ENCODE measurements around the gene SERPINE2.
"Not testable (repeated sequence)": the region's sequence is repeated elsewhere in the genome, so short reads cannot be mapped to it uniquely, and the experiment has no call there.

Gene SERPINE2

DNA sequence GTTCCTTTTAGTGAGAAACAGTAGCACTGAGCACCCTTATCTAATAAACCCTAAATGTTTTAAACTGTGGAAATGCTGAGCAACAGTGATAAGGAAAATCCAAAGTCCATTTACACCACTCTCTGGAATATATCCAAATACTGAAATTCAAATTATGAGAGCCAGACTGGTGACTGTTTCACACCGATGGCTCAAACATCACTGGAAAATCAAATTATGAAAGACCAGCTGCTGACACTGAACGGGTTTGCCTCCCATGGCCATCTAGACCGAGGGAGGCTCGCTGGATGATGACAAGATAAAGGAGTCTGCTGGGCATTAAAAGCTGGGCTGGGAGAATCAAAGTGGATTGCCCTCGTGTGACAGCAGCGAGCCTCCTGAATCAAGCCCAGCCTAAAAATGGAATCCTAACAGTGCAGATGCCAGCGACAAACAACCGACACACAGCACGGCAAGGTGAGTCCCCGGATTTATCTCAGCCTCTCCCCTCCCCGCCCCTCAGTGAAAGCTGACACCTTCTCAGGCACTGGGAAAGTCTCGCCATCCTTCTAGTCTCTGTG, 30.3 kb downstream of the SERPINE2 start:
- H3K27me3 ChIP-seq (ENCODE audit: low read length): no peaks in the 10 kb centered on the region
- H3K4me2 ChIP-seq (ENCODE audit: low read depth, low read length, poor library complexity, severe bottlenecking): no peak overlapping the region
- no peak overlapping the region for H3K27ac ChIP-seq (ENCODE audit: low read depth, low read length)

DNA sequence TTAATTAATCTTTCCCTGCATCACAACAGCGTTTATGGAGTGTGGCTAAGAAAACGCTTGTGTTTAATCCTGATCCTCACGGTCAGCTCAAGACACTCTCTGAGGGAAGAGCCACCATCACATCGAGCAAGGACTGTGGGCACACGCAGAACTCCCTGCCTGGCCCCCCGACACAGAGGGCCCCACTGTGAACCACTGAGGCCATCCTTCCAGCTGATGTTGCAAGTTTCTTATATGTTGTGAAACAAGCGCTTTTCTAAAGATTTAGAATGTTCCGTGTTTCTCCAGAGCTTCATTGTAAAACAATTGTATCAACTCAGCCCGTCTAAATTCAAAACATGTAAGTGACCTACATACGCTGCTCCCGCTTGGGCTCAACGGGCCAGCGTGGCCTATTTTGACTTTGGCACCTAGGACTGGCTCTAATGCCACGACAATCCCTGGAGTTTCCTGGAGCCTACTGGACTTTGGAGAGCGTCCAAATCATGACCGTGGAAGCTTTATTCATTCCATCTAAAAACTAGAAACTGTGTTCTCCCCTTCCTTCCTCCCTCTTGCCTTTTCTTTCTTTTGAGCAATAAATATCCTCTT, 34.9 kb downstream of the SERPINE2 start:
- Histone ChIP-seq H4K20me1 (ENCODE audit: low read depth, low read length) (no peaks in the 10 kb centered on the region), H2AFZ (ENCODE audit: low read depth, low read length, severe bottlenecking) (no peak overlapping the region), H3K9me2 (replicated peaks; ENCODE audit: insufficient read depth, low read length) (no peaks in the 10 kb centered on the region), H3K79me2 (ENCODE audit: insufficient read depth, low read length) (no peaks in the 10 kb centered on the region), H3F3A (ENCODE audit: insufficient read depth) (no peaks in the 10 kb centered on the region), H3K9ac (ENCODE audit: low read length) (no peak overlapping the region), H3K4me3 (ENCODE audit: insufficient read depth, low read length, poor library complexity, severe bottlenecking) (no peak overlapping the region), H3K27me3 (ENCODE audit: low read length) (no peaks in the 10 kb centered on the region), H3K9me3 (ENCODE audit: insufficient read depth, low read length) (no peaks in the 10 kb centered on the region), H3K4me2 (ENCODE audit: low read depth, low read length, poor library complexity, severe bottlenecking) (no peak overlapping the region), H3K27ac (ENCODE audit: low read depth, low read length) (no peak overlapping the region), H3K36me3 (ENCODE audit: low read length) (no peaks in the 10 kb centered on the region)
- TF ChIP-seq, protein P1, sequence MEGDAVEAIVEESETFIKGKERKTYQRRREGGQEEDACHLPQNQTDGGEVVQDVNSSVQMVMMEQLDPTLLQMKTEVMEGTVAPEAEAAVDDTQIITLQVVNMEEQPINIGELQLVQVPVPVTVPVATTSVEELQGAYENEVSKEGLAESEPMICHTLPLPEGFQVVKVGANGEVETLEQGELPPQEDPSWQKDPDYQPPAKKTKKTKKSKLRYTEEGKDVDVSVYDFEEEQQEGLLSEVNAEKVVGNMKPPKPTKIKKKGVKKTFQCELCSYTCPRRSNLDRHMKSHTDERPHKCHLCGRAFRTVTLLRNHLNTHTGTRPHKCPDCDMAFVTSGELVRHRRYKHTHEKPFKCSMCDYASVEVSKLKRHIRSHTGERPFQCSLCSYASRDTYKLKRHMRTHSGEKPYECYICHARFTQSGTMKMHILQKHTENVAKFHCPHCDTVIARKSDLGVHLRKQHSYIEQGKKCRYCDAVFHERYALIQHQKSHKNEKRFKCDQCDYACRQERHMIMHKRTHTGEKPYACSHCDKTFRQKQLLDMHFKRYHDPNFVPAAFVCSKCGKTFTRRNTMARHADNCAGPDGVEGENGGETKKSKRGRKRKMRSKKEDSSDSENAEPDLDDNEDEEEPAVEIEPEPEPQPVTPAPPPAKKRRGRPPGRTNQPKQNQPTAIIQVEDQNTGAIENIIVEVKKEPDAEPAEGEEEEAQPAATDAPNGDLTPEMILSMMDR (IDR thresholded peaks at IDR 0.05; ENCODE audit: insufficient read depth, low read length, poor library complexity, severe bottlenecking): no peak
- no peak for TF ChIP-seq EZH2phosphoT487 (conservative IDR thresholded peaks at IDR 0.05; ENCODE audit: low read length)

More for the DNA sequence above, 30.3 kb downstream of the SERPINE2 start:
- Histone ChIP-seq H3K4me3 (ENCODE audit: insufficient read depth, low read length, poor library complexity, severe bottlenecking) (no peak overlapping the region), H3F3A (ENCODE audit: insufficient read depth) (no peaks in the 10 kb centered on the region), H2AFZ (ENCODE audit: low read depth, low read length, severe bottlenecking) (no peak overlapping the region), H3K9me3 (ENCODE audit: insufficient read depth, low read length) (no peaks in the 10 kb centered on the region), H3K9ac (ENCODE audit: low read length) (no peak overlapping the region), H3K9me2 (replicated peaks; ENCODE audit: insufficient read depth, low read length) (no peaks in the 10 kb centered on the region), H3K79me2 (ENCODE audit: insufficient read depth, low read length) (no peaks in the 10 kb centered on the region), H4K20me1 (ENCODE audit: low read depth, low read length) (no peaks in the 10 kb centered on the region), H3K36me3 (ENCODE audit: low read length) (no peaks in the 10 kb centered on the region)
- no peak for TF ChIP-seq EZH2phosphoT487 (conservative IDR thresholded peaks at IDR 0.05; ENCODE audit: low read length)
- TF ChIP-seq, protein P1 (IDR thresholded peaks at IDR 0.05; ENCODE audit: insufficient read depth, low read length, poor library complexity, severe bottlenecking): no peak

DNA sequence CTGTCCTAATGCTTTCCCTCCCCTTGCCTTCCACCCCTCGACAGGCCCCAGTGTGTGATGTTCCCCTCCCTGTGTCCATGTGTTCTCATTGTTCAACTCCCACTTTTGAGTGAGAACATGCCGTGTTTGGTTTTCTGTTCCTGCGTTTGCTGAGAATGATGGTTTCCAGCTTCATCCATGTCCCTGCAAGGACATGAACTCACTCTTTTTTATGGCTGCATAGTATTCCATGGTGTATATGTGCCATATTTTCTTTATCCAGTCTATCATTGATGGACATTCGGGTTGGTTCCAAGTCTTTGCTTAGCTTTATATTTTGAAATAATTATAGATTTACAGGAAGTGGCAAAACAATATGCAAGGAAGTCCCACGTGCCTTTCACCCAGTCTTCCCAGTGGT, 38.4 kb downstream of the SERPINE2 start:
- not testable (repeated sequence) for H3K27ac ChIP-seq (ENCODE audit: low read depth, low read length); H3K9me2 ChIP-seq (replicated peaks; ENCODE audit: insufficient read depth, low read length); H3F3A ChIP-seq (ENCODE audit: insufficient read depth); H3K36me3 ChIP-seq (ENCODE audit: low read length); H3K4me3 ChIP-seq (ENCODE audit: insufficient read depth, low read length, poor library complexity, severe bottlenecking); H3K9me3 ChIP-seq (ENCODE audit: insufficient read depth, low read length); H3K79me2 ChIP-seq (ENCODE audit: insufficient read depth, low read length); H3K9ac ChIP-seq (ENCODE audit: low read length); H4K20me1 ChIP-seq (ENCODE audit: low read depth, low read length); H3K27me3 ChIP-seq (ENCODE audit: low read length); H3K4me2 ChIP-seq (ENCODE audit: low read depth, low read length, poor library complexity, severe bottlenecking); H2AFZ ChIP-seq (ENCODE audit: low read depth, low read length, severe bottlenecking)

DNA sequence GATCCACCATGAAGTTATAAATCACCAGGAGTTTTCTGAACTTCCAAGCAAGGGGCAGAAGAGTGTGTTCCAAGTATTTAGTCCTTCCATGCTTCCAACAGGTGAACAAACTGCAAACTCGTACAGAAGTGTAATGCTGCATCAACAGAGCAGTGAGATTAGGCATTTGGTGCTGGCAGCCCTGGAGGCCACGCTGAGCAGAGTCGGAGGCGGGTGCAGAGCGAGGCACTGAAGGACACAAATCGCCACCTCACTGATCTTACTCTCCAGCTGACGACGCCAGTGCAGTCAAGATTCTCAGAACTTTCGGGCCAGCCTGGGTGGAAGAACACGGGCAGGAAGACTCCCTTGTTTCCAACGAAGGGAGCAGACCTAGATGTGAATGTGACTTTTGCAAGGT, 39.2 kb downstream of the SERPINE2 start:
- H3K4me2 ChIP-seq (ENCODE audit: low read depth, low read length, poor library complexity, severe bottlenecking): no peak overlapping the region
- H4K20me1 ChIP-seq (ENCODE audit: low read depth, low read length): no peaks in the 10 kb centered on the region
- H3K9me3 ChIP-seq (ENCODE audit: insufficient read depth, low read length): no peaks in the 10 kb centered on the region
- H3K27me3 ChIP-seq (ENCODE audit: low read length): no peaks in the 10 kb centered on the region
- H2AFZ ChIP-seq (ENCODE audit: low read depth, low read length, severe bottlenecking): no peak overlapping the region
- no peak overlapping the region for H3K27ac ChIP-seq (ENCODE audit: low read depth, low read length)
- TF ChIP-seq EZH2phosphoT487 (conservative IDR thresholded peaks at IDR 0.05; ENCODE audit: low read length): no peak
- TF ChIP-seq, protein P1 (IDR thresholded peaks at IDR 0.05; ENCODE audit: insufficient read depth, low read length, poor library complexity, severe bottlenecking): no peak
- H3K9me2 ChIP-seq (replicated peaks; ENCODE audit: insufficient read depth, low read length): no peaks in the 10 kb centered on the region
- no peaks in the 10 kb centered on the region for H3K79me2 ChIP-seq (ENCODE audit: insufficient read depth, low read length)
- no peak overlapping the region for H3K4me3 ChIP-seq (ENCODE audit: insufficient read depth, low read length, poor library complexity, severe bottlenecking)
- no peak overlapping the region for H3K9ac ChIP-seq (ENCODE audit: low read length)
- H3F3A ChIP-seq (ENCODE audit: insufficient read depth): no peaks in the 10 kb centered on the region
- no peaks in the 10 kb centered on the region for H3K36me3 ChIP-seq (ENCODE audit: low read length)

All from SU-DHL-6 (cell line).